ENCODE measurements around the gene GAGE12F.
"Not testable (repeated sequence)": the region's sequence is repeated elsewhere in the genome, so short reads cannot be mapped to it uniquely, and the experiment has no call there.

GAGE12F gene, protein sequence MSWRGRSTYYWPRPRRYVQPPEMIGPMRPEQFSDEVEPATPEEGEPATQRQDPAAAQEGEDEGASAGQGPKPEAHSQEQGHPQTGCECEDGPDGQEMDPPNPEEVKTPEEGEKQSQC

DNA sequence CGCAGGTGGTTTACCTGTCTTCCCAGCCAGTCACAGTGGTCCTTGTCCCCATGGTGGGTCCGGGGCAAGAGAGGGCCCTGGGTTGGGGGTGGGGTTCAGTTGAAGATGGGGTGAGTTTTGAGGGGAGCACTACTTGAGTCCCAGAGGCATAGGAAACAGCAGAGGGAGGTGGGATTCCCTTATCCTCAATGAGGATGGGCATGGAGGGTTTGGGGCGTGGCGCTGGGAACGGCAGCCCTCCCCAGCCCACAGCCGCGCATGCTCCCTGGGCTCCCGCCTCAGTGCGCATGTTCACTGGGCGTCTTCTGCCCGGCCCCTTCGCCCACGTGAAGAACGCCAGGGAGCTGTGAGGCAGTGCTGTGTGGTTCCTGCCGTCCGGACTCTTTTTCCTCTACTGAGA lies at the start of gene GAGE12F:
Gene GAGE12F (plus strand): TSS at position 301 of the 400 bp plus-strand sequence. CDS start 1,155 bp downstream, outside the sequence.
- not testable (repeated sequence) for DNase-seq (ENCODE audit: low read depth, low spot score)

DNA sequence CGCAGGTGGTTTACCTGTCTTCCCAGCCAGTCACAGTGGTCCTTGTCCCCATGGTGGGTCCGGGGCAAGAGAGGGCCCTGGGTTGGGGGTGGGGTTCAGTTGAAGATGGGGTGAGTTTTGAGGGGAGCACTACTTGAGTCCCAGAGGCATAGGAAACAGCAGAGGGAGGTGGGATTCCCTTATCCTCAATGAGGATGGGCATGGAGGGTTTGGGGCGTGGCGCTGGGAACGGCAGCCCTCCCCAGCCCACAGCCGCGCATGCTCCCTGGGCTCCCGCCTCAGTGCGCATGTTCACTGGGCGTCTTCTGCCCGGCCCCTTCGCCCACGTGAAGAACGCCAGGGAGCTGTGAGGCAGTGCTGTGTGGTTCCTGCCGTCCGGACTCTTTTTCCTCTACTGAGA lies 28.8 kb upstream of the GAGE12F start, which contains the start of gene GAGE12C:
Gene GAGE12C (plus strand): TSS at position 301 of the 400 bp plus-strand sequence. CDS start 1,155 bp downstream, outside the sequence.
- DNase-seq (ENCODE audit: low read depth, low spot score): not testable (repeated sequence)

DNA sequence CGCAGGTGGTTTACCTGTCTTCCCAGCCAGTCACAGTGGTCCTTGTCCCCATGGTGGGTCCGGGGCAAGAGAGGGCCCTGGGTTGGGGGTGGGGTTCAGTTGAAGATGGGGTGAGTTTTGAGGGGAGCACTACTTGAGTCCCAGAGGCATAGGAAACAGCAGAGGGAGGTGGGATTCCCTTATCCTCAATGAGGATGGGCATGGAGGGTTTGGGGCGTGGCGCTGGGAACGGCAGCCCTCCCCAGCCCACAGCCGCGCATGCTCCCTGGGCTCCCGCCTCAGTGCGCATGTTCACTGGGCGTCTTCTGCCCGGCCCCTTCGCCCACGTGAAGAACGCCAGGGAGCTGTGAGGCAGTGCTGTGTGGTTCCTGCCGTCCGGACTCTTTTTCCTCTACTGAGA lies 19.2 kb upstream of the GAGE12F start, which contains the start of gene GAGE12D:
Gene GAGE12D (plus strand): TSS at position 301 of the 400 bp plus-strand sequence. CDS start 1,155 bp downstream, outside the sequence.
- not testable (repeated sequence) for DNase-seq (ENCODE audit: low read depth, low spot score)

DNA sequence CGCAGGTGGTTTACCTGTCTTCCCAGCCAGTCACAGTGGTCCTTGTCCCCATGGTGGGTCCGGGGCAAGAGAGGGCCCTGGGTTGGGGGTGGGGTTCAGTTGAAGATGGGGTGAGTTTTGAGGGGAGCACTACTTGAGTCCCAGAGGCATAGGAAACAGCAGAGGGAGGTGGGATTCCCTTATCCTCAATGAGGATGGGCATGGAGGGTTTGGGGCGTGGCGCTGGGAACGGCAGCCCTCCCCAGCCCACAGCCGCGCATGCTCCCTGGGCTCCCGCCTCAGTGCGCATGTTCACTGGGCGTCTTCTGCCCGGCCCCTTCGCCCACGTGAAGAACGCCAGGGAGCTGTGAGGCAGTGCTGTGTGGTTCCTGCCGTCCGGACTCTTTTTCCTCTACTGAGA lies 9.7 kb upstream of the GAGE12F start, which contains the start of gene GAGE12E:
Gene GAGE12E (plus strand): TSS at position 301 of the 400 bp plus-strand sequence. CDS start 1,155 bp downstream, outside the sequence.
- DNase-seq (ENCODE audit: low read depth, low spot score): not testable (repeated sequence)

DNA sequence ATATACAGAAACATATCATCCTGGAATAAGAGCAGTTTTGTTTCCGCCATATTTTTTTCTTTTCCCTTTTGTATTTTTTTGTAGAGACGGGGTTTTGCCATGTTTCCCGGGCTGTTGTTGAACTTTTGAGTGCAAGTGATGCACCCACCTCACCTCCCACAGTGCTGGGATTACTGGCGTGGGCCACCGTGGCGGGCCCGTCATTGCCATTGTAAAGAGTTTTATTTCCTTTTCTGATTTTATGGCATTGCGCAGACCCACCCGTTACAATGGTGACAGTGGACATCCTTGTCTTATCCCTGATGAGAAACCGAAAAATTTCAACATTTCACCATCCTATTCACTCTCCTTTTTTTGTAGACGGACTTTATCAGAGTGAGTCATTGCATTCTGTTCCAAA lies 8.1 kb downstream of the GAGE12F start:
- not testable (repeated sequence) for DNase-seq (ENCODE audit: low read depth, low spot score)

DNA sequence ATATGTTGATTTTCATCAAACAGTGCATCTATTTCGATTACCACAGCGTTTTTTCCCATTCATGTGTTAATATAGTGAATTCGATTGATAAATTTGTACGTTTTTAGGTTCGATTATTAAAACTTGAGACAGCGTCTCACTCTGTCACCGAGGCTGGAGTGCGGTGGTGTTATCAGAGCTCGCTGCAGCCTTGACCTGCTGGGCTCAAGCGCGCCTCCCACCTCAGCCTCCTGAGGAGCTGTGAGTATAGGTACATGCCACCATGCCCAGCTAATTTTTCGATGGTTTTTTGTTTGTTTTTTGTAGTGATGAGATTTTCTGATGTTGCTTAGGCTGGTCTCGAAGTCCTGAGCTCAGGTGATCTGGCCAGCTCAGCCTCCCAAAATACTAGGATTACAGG lies 8.5 kb downstream of the GAGE12F start:
- not testable (repeated sequence) for DNase-seq (ENCODE audit: low read depth, low spot score)

DNA sequence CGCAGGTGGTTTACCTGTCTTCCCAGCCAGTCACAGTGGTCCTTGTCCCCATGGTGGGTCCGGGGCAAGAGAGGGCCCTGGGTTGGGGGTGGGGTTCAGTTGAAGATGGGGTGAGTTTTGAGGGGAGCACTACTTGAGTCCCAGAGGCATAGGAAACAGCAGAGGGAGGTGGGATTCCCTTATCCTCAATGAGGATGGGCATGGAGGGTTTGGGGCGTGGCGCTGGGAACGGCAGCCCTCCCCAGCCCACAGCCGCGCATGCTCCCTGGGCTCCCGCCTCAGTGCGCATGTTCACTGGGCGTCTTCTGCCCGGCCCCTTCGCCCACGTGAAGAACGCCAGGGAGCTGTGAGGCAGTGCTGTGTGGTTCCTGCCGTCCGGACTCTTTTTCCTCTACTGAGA lies 9.5 kb downstream of the GAGE12F start, which contains the start of gene GAGE12G:
Gene GAGE12G (plus strand): TSS at position 301 of the 400 bp plus-strand sequence. CDS start 1,155 bp downstream, outside the sequence.
- not testable (repeated sequence) for DNase-seq (ENCODE audit: low read depth, low spot score)

DNA sequence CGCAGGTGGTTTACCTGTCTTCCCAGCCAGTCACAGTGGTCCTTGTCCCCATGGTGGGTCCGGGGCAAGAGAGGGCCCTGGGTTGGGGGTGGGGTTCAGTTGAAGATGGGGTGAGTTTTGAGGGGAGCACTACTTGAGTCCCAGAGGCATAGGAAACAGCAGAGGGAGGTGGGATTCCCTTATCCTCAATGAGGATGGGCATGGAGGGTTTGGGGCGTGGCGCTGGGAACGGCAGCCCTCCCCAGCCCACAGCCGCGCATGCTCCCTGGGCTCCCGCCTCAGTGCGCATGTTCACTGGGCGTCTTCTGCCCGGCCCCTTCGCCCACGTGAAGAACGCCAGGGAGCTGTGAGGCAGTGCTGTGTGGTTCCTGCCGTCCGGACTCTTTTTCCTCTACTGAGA lies 19.0 kb downstream of the GAGE12F start, which contains the start of gene GAGE12H:
Gene GAGE12H (plus strand): TSS at position 301 of the 400 bp plus-strand sequence. CDS start 1,155 bp downstream, outside the sequence.
- DNase-seq (ENCODE audit: low read depth, low spot score): not testable (repeated sequence)

DNA sequence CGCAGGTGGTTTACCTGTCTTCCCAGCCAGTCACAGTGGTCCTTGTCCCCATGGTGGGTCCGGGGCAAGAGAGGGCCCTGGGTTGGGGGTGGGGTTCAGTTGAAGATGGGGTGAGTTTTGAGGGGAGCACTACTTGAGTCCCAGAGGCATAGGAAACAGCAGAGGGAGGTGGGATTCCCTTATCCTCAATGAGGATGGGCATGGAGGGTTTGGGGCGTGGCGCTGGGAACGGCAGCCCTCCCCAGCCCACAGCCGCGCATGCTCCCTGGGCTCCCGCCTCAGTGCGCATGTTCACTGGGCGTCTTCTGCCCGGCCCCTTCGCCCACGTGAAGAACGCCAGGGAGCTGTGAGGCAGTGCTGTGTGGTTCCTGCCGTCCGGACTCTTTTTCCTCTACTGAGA lies 28.6 kb downstream of the GAGE12F start, which contains the start of gene GAGE2A:
Gene GAGE2A (plus strand): TSS at position 301 of the 400 bp plus-strand sequence. CDS start 1,155 bp downstream, outside the sequence.
- DNase-seq (ENCODE audit: low read depth, low spot score): not testable (repeated sequence)

DNA sequence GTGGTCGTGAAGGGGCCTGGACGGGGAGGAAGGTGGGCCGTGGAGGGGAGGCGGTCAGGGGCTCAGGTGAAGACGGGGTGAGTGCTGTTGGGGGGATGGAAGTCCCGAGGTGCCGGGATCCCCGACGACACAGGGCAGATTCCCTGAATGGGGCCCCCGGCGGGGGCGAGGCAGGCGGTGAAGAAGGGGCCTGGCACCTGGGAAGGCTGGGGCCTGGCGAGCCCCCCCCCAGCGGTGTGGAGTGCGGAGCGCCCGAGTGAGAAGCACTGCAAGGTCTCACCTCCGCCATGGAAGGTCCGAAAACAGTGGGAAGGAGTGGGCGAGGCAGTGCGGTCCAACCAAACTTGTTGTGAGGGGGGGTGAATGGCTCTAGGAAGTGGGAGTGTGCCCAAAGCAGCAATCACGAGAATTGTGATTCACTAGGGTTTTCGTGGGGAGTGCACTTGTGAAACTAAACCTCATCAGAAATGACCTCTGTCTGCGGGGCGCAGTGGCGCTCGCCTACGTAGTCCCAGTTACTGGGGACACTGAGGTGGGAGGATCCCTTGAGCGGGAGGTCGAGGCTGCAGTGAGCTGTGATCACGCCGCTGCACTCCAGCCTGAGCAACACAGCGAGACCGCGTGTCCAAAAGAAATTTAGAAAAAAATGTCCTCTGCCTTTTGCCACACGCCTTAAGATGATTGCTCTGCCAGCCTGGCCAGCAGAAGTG lies 29.3 kb downstream of the GAGE12F start:
- DNase-seq (ENCODE audit: low read depth, low spot score): not testable (repeated sequence)

DNA sequence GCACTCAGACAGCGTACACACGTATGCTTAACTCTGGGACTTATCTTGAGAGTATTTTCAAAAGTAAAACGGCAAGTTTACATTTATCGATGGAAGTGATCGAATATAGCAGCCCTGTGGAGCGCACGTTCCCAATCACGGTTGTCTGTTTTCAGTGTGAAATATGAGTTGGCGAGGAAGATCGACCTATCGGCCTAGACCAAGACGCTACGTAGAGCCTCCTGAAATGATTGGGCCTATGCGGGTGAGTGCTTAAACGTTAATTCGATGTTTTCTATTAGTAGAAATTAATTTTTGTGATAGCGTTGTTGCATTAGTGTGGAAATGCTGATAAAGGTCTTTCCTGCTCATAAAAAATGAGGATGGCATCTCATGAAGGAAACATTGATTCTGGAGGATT lies 29.8 kb downstream of the GAGE12F start:
- DNase-seq (ENCODE audit: low read depth, low spot score): not testable (repeated sequence)

DNA sequence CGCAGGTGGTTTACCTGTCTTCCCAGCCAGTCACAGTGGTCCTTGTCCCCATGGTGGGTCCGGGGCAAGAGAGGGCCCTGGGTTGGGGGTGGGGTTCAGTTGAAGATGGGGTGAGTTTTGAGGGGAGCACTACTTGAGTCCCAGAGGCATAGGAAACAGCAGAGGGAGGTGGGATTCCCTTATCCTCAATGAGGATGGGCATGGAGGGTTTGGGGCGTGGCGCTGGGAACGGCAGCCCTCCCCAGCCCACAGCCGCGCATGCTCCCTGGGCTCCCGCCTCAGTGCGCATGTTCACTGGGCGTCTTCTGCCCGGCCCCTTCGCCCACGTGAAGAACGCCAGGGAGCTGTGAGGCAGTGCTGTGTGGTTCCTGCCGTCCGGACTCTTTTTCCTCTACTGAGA lies 38.1 kb downstream of the GAGE12F start, which contains the start of gene GAGE1:
Gene GAGE1 (plus strand): TSS at position 301 of the 400 bp plus-strand sequence. CDS start 1,155 bp downstream, outside the sequence.
- DNase-seq (ENCODE audit: low read depth, low spot score): not testable (repeated sequence)

DNA sequence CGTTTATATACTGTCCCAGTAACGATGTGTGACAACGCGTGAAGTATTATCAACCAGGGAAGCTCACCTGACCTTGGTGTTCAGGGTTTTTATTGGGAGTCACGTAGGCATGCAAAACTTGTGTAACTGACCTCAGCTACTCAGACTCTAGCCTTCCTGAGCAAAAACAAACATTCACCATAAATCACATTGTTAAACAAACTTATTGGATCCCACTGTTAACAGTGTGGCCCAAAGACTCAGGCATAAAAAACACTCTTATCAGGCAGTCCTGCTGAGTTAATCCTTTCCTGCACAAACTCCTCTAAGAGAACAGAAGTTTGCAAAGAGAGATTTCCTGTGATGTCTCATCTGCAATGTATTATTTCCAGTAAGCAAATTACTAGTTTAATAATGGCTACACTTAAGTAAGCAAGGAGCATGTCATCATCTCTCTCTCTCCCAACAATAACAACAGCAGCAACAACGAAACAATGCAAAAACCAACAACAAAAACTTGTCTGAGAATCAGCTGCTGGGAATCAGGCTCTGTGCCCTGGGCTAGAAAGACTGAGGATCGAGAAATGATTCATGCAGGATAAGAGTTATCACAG lies 50.2 kb downstream of the GAGE12F start:
- no peak for DNase-seq (ENCODE audit: low read depth, low spot score)

Measured in astrocyte of the hippocampus (primary cell).